Measurements from ENCODE around the gene USP34.

- TF ChIP-seq CTCF (IDR thresholded peaks at IDR 0.05; ENCODE audit: poor library complexity) = no peak
- TF ChIP-seq EZH2 (IDR thresholded peaks at IDR 0.05; ENCODE audit: borderline replicate concordance) = no peak
- TF ChIP-seq EZH2phosphoT487 (IDR thresholded peaks at IDR 0.05; ENCODE audit: low read depth, severe bottlenecking, unreplicated experiment) = no peak
These were observed 45.2 kb downstream of the USP34 start for GRCh38 chr2:61425605-61426155.

All from hepatocyte (in vitro differentiated cells).